Heart left ventricle (tissue), 16 donors: ENCODE results near the gene PRR16. TPM values are rescaled to one million over a fixed set of nuclear protein-coding genes. Genes with fewer than 3 reads are reported as not detected.

Source experiments
- ATAC-seq, 4 donors: fragments of 200-7000 bp; cut with Tn5 transposase; one replicate each; pipeline ENCODE4 v1.9.1; 2020 to 2022; ENCODE audit warnings: moderate library complexity in 4 of 4, mild to moderate bottlenecking in 3 of 4, moderate number of reproducible peaks in 1 of 4
- DNase-seq, 5 donors: peaks; one replicate each; pipeline ENCODE4 v3.0.0-alpha.2; 2020
- H3K27ac ChIP-seq, 12 donors: fragments of 200-600 bp; sonication (generic) in 4 of 12; one replicate each; pipeline versions ENCODE4 v1.5.0 to v1.8.0; 2016 to 2022; ENCODE audit warnings: mild to moderate bottlenecking in 2 of 12
- H3K27me3 ChIP-seq, 9 donors: fragments of 200-600 bp; sonication (generic) in 2 of 9; one replicate each; pipeline versions ENCODE4 v1.5.1 to v1.8.0; 2016 to 2022; ENCODE audit warnings: mild to moderate bottlenecking in 3 of 9
- H3K36me3 ChIP-seq, 9 donors: fragments of 200-600 bp; sonication (generic) in 2 of 9; one replicate each; pipeline versions ENCODE4 v1.5.0 to v1.8.0; 2018 to 2022; ENCODE audit warnings: mild to moderate bottlenecking in 2 of 9
- H3K4me1 ChIP-seq, 12 donors: fragments of 200-600 bp; sonication (generic) in 4 of 12; one replicate each; pipeline versions ENCODE4 v1.5.0 to v1.8.0; 2016 to 2022; ENCODE audit warnings: mild to moderate bottlenecking in 3 of 12
- H3K4me3 ChIP-seq, 12 donors: fragments of 200-600 bp; sonication (generic) in 4 of 12; one replicate each; pipeline versions ENCODE4 v1.5.0 to v1.8.0; 2017 to 2022; ENCODE audit warnings: mild to moderate bottlenecking in 9 of 12, moderate library complexity in 4 of 12
- H3K9me3 ChIP-seq, 12 donors: fragments of 200-600 bp; sonication (generic) in 4 of 12; one replicate each; pipeline versions ENCODE4 v1.5.0 to v1.8.0; 2016 to 2022; ENCODE audit warnings: mild to moderate bottlenecking in 1 of 12
- CTCF ChIP-seq, 12 donors: fragments of 200-600 bp; sonication (generic) in 4 of 12; IDR thresholded peaks; one replicate each; pipeline versions ENCODE4 v1.5.0 to v1.8.0; 2018 to 2022; ENCODE audit warnings: antibody characterized with exemption in 12 of 12, mild to moderate bottlenecking in 5 of 12
- POLR2A ChIP-seq, 2 donors: fragments of 450-650 bp; IDR thresholded peaks; one replicate each; pipeline ENCODE4 v1.6.1; 2017; ENCODE audit warnings: antibody characterized with exemption in 2 of 2, mild to moderate bottlenecking in 2 of 2, moderate library complexity in 2 of 2
- WGBS, 4 donors: extraction: QIAGEN DNeasy Blood & Tissue Kit in 2 of 4; methylation state at CpG; one replicate each; pipeline versions ENCODE4 v1.1.5 to v1.1.7; 2013 to 2018; 5-methylcytosine and 5-hydroxymethylcytosine counted together
- intact Hi-C, 10 donors: fragments of 100-400 bp; cut with DNase I; formaldehyde crosslinking; loops; one replicate each; pipeline versions ENCODE4 v1.11.1 to v1.14.2; 2022
- polyA plus RNA-seq, 2 donors: library from polyadenylated mRNA; stranded (reverse); fragments of 200-250 nt; gene quantifications; one replicate each; pipeline ENCODE4 v1.2.3, GENCODE V29; 2013
- total RNA-seq, 9 donors: library from RNA; depleted of rRNA in 2 of 9; stranded (reverse); fragments of >200 nt in 2 of 9; fragmentation: NEBNext Ultra II Directional in 3 of 9; extraction: Animal tissue kit (Norgen Biotek cat#: 25700) in 3 of 9; gene quantifications; one replicate each; pipeline versions ENCODE4 v1.1.0 to v1.2.4, GENCODE V29; 2016 to 2023
- donor health status: ischemic (EF 13 %, LVEDD 7.1; RV severe dilation, severe dysfunction).
- donor health status: healthy with polysubstance abuse.
- donor health status: DM: no; HTN: yes; CAD: no.
- donor health status: DM: no; HTN: no; CAD: no.
- donor health status: ischemic (EF 25% LVEDD 6.9; RV normal size, moderate dysfunction).
- donor health status: ischemic (EF 25% LVEDD 5.7; RV mildly dilated, moderate dysfunction).
- donor health status: healthy.
- donor health status: DM: yes; HTN: yes; CAD: no.
- donor health status: ischemic (EF 35%, LVEDD 5.7; RV mildly dilated, moderate dysfunction).
- donor health status: nonischemic (EF 11% LVEDD 7.7; RV severe dilation, severe dysfunction).
- donor health status: DM: yes; HTN: yes; CAD: no.
- donor health status: PGD.
- donor health status: ischemic (EF 29% LVEDD 5.4; RV normal size, mild dysfunction).
- donor health status: nonischemic (EF 23%, LVEDD 6.1; RV moderate dilation, normal function).

The PRR16 gene
- total and polyA plus RNA-seq, 11 donors, result 4.0 to 18.8 (median 8.3) TPM

- intact Hi-C loops, result no loop called here
- Histone ChIP-seq H3K4me3 (no peak overlapping the region), H3K4me1 (peaks cover 0 to 9% (median 0%) of the 10 kb centered on the region in 12 donors), H3K9me3 (peaks cover 0 to 7% (median 0%) of the 10 kb centered on the region in 12 donors), H3K27ac (no peak overlapping the region), H3K36me3 (no peaks in the 10 kb centered on the region), H3K27me3 (no peaks in the 10 kb centered on the region)
- TF ChIP-seq POLR2A (IDR thresholded peaks at IDR 0.05), result no peak
- no peak for TF ChIP-seq CTCF (IDR thresholded peaks at IDR 0.05)
- 69 to 77% (median 71%) methylated on average over 3 of the region's 3 CpGs for WGBS, 4 donors
- ATAC-seq, result no peak
- DNase-seq, result no peak
Measured at GRCh38 chr5:120527251-120527650, 63.2 kb downstream of the PRR16 start.

GRCh38 chr5:120528609-120529008, 64.5 kb downstream of the PRR16 start:
- no peak overlapping the region for H3K27ac ChIP-seq
- WGBS, 4 donors, result 69 to 86% (median 75%) methylated on average over 2 of the region's 2 CpGs
- H3K4me3 ChIP-seq, result no peak overlapping the region
- peaks cover 0 to 9% (median 0%) of the 10 kb centered on the region in 12 donors for H3K4me1 ChIP-seq
- no peaks in the 10 kb centered on the region for H3K36me3 ChIP-seq
- no peak for DNase-seq
- ATAC-seq, result no peak
- intact Hi-C loops, result no loop called here
- no peaks in the 10 kb centered on the region for H3K27me3 ChIP-seq
- TF ChIP-seq POLR2A (IDR thresholded peaks at IDR 0.05), result no peak
- TF ChIP-seq CTCF (IDR thresholded peaks at IDR 0.05), result no peak
- H3K9me3 ChIP-seq, result no peaks in the 10 kb centered on the region

- Histone ChIP-seq H3K27ac (no peak overlapping the region), H3K27me3 (no peaks in the 10 kb centered on the region), H3K9me3 (no peaks in the 10 kb centered on the region), H3K4me3 (no peak overlapping the region), H3K4me1 (peaks cover 0 to 10% (median 0%) of the 10 kb centered on the region in 12 donors), H3K36me3 (no peaks in the 10 kb centered on the region)
- DNase-seq, result no peak
- WGBS, 4 donors, result 69 to 76% (median 74%) methylated on average over 2 of the region's 2 CpGs
- ATAC-seq, result no peak
- no peak for TF ChIP-seq CTCF (IDR thresholded peaks at IDR 0.05)
- TF ChIP-seq POLR2A (IDR thresholded peaks at IDR 0.05), result no peak
- intact Hi-C loops, result no loop called here
Measured at GRCh38 chr5:120529386-120529785, 65.3 kb downstream of the PRR16 start.

GRCh38 chr5:120531215-120531614, 67.1 kb downstream of the PRR16 start:
- no peak overlapping the region for H3K27ac ChIP-seq
- peak in 1 of 5 donors; percentile 24 for DNase-seq
- WGBS, 4 donors, result 16 to 35% (median 26%) methylated on average over 3 of the region's 3 CpGs
- H3K27me3 ChIP-seq, result no peaks in the 10 kb centered on the region
- H3K9me3 ChIP-seq, result no peaks in the 10 kb centered on the region
- peaks cover 0 to 10% (median 0%) of the 10 kb centered on the region in 12 donors for H3K4me1 ChIP-seq
- H3K4me3 ChIP-seq, result no peak overlapping the region
- TF ChIP-seq POLR2A (IDR thresholded peaks at IDR 0.05), result no peak
- no peak for TF ChIP-seq CTCF (IDR thresholded peaks at IDR 0.05)
- intact Hi-C loops, result no loop called here
- no peaks in the 10 kb centered on the region for H3K36me3 ChIP-seq
- peak in 1 of 4 donors; percentile 72 for ATAC-seq
